WTC11 (cell line): ENCODE data around the gene RAMP3. TPM values are rescaled to one million over a fixed set of nuclear protein-coding genes. Genes with fewer than 3 reads are reported as not detected.

Source experiments
- ATAC-seq: fragments of 200-7000 bp; cut with Tn5 transposase; 2 replicates; pipeline ENCODE4 v1.10.0; 2021; ENCODE audit warnings: mild to moderate bottlenecking, moderate library complexity
- CTCF ChIA-PET: fragments of 300-600 bp; sonication (Branson Sonifier 250); formaldehyde crosslinking; loops from one replicate; lab custom pipeline; 2021; ENCODE audit warnings: antibody characterized with exemption; lab: Charles Lee
- POLR2A ChIA-PET: fragments of 350-600 bp; sonication (Branson Sonifier 250); formaldehyde crosslinking; loops from one replicate; lab custom pipeline; 2021; ENCODE audit warnings: antibody characterized with exemption; lab: Charles Lee
- DNase-seq: peaks from one replicate; pipeline ENCODE4 v3.0.0; 2021; ENCODE audit warnings: low spot score
- H3K27ac Mint-ChIP-seq: 2 replicates; pipeline ENCODE4 v1.8.0; 2021; ENCODE audit warnings: mixed read lengths
- H3K27me3 Mint-ChIP-seq: 2 replicates; pipeline ENCODE4 v1.8.0; 2021; ENCODE audit warnings: low read depth, mild to moderate bottlenecking, moderate library complexity, mixed read lengths
- H3K36me3 Mint-ChIP-seq: 2 replicates; pipeline ENCODE4 v1.8.0; 2021; ENCODE audit warnings: mixed read lengths
- H3K4me1 Mint-ChIP-seq: 2 replicates; pipeline ENCODE4 v1.8.0; 2022; ENCODE audit warnings: mixed read lengths
- H3K4me3 Mint-ChIP-seq: 2 replicates; pipeline ENCODE4 v1.8.0; 2021; ENCODE audit warnings: mild to moderate bottlenecking, moderate library complexity, mixed read lengths
- H3K9me3 Mint-ChIP-seq: 2 replicates; pipeline ENCODE4 v1.8.0; 2021; ENCODE audit warnings: mixed read lengths
- AR ChIP-seq: fragments of 250-450 bp; sonication (Bioruptor Pico); IDR thresholded peaks from 2 replicates; pipeline ENCODE4 v1.9.0; 2021; ENCODE audit warnings: mild to moderate bottlenecking
- ATF2 ChIP-seq: sonication (generic); formaldehyde crosslinking; IDR thresholded peaks from 2 replicates; pipeline ENCODE4 v1.8.1; 2022; ENCODE audit warnings: low read depth, missing genetic modification reagents, borderline replicate concordance
- CTCF ChIP-seq: fragments of 200-600 bp; IDR thresholded peaks from 2 replicates; pipeline ENCODE4 v1.8.0; 2022; ENCODE audit warnings: antibody characterized with exemption
- ETV6 ChIP-seq: sonication (generic); formaldehyde crosslinking; IDR thresholded peaks from 2 replicates; pipeline ENCODE4 v1.8.1; 2022; ENCODE audit warnings: mild to moderate bottlenecking, missing genetic modification reagents
- FOXJ3 ChIP-seq: sonication (generic); formaldehyde crosslinking; IDR thresholded peaks from 2 replicates; pipeline ENCODE4 v1.9.0; 2021; ENCODE audit warnings: missing genetic modification reagents, mild to moderate bottlenecking, borderline replicate concordance
- GABPB1 ChIP-seq: sonication (generic); formaldehyde crosslinking; IDR thresholded peaks from 2 replicates; pipeline ENCODE4 v1.8.1; 2023; ENCODE audit warnings: mild to moderate bottlenecking, missing genetic modification reagents
- GRHL2 ChIP-seq: fragments of 250-450 bp; sonication (Bioruptor Pico); IDR thresholded peaks from 2 replicates; pipeline ENCODE4 v1.8.0; 2022; ENCODE audit warnings: mild to moderate bottlenecking, moderate library complexity; ENCODE audit not compliant: insufficient replicate concordance, severe bottlenecking
- MYBL2 ChIP-seq: sonication (generic); formaldehyde crosslinking; IDR thresholded peaks from 2 replicates; pipeline ENCODE4 v1.8.1; 2023; ENCODE audit warnings: mild to moderate bottlenecking, moderate library complexity, missing genetic modification reagents
- NFATC4 ChIP-seq: fragments of 250-450 bp; sonication (Bioruptor Pico); IDR thresholded peaks from 2 replicates; pipeline ENCODE4 v1.9.0; 2021; ENCODE audit warnings: mild to moderate bottlenecking
- NR1H2 ChIP-seq: sonication (generic); formaldehyde crosslinking; IDR thresholded peaks from 2 replicates; pipeline ENCODE4 v1.9.0; 2021; ENCODE audit warnings: mild to moderate bottlenecking, moderate library complexity, missing genetic modification reagents
- SMAD3 ChIP-seq: sonication (generic); formaldehyde crosslinking; IDR thresholded peaks from 2 replicates; pipeline ENCODE4 v1.8.0; 2022; ENCODE audit warnings: missing genetic modification reagents, mild to moderate bottlenecking, borderline replicate concordance
- TEAD1 ChIP-seq: sonication (generic); formaldehyde crosslinking; IDR thresholded peaks from 2 replicates; pipeline ENCODE4 v1.8.0; 2022; ENCODE audit warnings: mild to moderate bottlenecking, missing genetic modification reagents
- ZNF232 ChIP-seq: sonication (generic); formaldehyde crosslinking; IDR thresholded peaks from 2 replicates; pipeline ENCODE4 v1.8.0; 2022; ENCODE audit warnings: mild to moderate bottlenecking, missing genetic modification reagents
- ZNF396 ChIP-seq: fragments of 250-450 bp; sonication (Bioruptor Pico); IDR thresholded peaks from 2 replicates; pipeline ENCODE4 v1.8.0; 2021; ENCODE audit warnings: mild to moderate bottlenecking, moderate library complexity, borderline replicate concordance
- ZNF423 ChIP-seq: fragments of 250-450 bp; sonication (Bioruptor Pico); IDR thresholded peaks from 2 replicates; pipeline ENCODE4 v2.1.2; 2022; ENCODE audit warnings: mild to moderate bottlenecking, moderate library complexity
- ZNF425 ChIP-seq: fragments of 250-450 bp; sonication (Bioruptor Pico); conservative IDR thresholded peaks from 2 replicates; pipeline ENCODE4 v1.9.0; 2021; ENCODE audit warnings: mild to moderate bottlenecking
- total RNA-seq: library from RNA; stranded (reverse); gene quantifications from 3 replicates; pipeline ENCODE4 v1.2.3, GENCODE V29; 2021
- TF ChIP-seq, protein P1 (sequence below): sonication (generic); formaldehyde crosslinking; IDR thresholded peaks from 2 replicates; pipeline ENCODE4 v1.8.1; 2022; ENCODE audit warnings: mild to moderate bottlenecking, missing genetic modification reagents, moderate library complexity, borderline replicate concordance
- TF ChIP-seq, protein P2 (sequence below): sonication (generic); formaldehyde crosslinking; IDR thresholded peaks from 2 replicates; pipeline ENCODE4 v1.8.1; 2023; ENCODE audit warnings: mild to moderate bottlenecking, moderate library complexity, missing genetic modification reagents
- TF ChIP-seq, protein P3 (sequence below): sonication (generic); formaldehyde crosslinking; IDR thresholded peaks from 2 replicates; pipeline ENCODE4 v1.8.0; 2023; ENCODE audit warnings: mild to moderate bottlenecking, missing genetic modification reagents
- TF ChIP-seq, protein P4 (sequence below): sonication (generic); formaldehyde crosslinking; IDR thresholded peaks from 2 replicates; pipeline ENCODE4 v1.8.0; 2022; ENCODE audit warnings: mild to moderate bottlenecking, missing genetic modification reagents

The RAMP3 gene
- total RNA-seq, 1 experiment from 2014 or later: 0.85 TPM

DNA sequence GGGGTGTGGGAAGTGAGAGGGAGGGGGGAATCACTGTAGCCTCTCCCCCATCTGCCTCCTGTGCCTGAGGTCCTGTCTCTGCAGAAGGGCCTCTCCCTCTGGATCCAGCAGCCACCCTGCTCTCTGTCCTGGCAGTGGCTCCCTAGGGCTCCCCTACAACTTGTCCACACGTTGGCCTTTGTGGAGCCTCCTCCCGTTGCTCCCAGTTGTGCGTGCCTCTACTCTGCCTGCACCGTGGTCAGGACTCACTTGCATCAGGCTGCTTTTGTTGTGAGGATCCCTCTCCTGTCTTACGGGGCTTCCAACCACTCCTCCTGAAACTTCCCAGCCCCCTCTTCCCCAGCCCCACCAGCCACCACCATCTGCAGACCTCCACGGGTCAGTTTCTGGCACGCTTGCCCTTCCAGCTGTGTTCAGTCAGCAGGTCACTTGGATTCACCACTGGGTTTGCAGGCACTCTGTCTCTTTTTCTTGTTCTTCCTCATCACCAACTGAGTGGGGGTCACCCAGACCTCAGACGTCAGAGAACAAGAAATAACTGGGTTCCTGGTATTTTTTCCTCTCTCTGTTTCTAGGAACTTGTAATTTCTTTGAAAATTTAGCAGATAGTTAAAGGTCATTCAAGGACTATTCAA is 62.3 kb downstream of the RAMP3 start (continued):
- TF ChIP-seq CTCF (no peak), NFATC4 (CRISPR knock-in tag) (no peak), ZNF423 (no peak), NR1H2 (CRISPR knock-in tag) (no peak), ETV6 (CRISPR knock-in tag) (no peak), ZNF396 (CRISPR knock-in tag) (no peak), AR (CRISPR knock-in tag) (no peak), ATF2 (no peak), MYBL2 (no peak), TEAD1 (no peak), SMAD3 (CRISPR knock-in tag) (no peak)
- TF ChIP-seq, protein P1, sequence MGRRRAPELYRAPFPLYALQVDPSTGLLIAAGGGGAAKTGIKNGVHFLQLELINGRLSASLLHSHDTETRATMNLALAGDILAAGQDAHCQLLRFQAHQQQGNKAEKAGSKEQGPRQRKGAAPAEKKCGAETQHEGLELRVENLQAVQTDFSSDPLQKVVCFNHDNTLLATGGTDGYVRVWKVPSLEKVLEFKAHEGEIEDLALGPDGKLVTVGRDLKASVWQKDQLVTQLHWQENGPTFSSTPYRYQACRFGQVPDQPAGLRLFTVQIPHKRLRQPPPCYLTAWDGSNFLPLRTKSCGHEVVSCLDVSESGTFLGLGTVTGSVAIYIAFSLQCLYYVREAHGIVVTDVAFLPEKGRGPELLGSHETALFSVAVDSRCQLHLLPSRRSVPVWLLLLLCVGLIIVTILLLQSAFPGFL (CRISPR knock-in tag): no peak
- TF ChIP-seq, protein P2, sequence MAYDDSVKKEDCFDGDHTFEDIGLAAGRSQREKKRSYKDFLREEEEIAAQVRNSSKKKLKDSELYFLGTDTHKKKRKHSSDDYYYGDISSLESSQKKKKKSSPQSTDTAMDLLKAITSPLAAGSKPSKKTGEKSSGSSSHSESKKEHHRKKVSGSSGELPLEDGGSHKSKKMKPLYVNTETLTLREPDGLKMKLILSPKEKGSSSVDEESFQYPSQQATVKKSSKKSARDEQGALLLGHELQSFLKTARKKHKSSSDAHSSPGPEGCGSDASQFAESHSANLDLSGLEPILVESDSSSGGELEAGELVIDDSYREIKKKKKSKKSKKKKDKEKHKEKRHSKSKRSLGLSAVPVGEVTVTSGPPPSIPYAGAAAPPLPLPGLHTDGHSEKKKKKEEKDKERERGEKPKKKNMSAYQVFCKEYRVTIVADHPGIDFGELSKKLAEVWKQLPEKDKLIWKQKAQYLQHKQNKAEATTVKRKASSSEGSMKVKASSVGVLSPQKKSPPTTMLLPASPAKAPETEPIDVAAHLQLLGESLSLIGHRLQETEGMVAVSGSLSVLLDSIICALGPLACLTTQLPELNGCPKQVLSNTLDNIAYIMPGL (CRISPR knock-in tag): no peak

GRCh38 chr7:45220846-45221618 is 63.4 kb downstream of the RAMP3 start:
- Mint-ChIP-seq H3K27ac (no peak overlapping the region), H3K36me3 (no peaks in the 10 kb centered on the region), H3K9me3 (no peaks in the 10 kb centered on the region), H3K4me3 (no peak overlapping the region), H3K27me3 (no peaks in the 10 kb centered on the region; the same call in 1 of the 2 replicates), H3K4me1 (peaks cover 18% of the 10 kb centered on the region)
- CTCF ChIA-PET: no interaction called here
- ATAC-seq (no peak), DNase-seq (no peak)
- POLR2A ChIA-PET: no interaction called here
- no peak for TF ChIP-seq ZNF232
- no peak for TF ChIP-seq ZNF425 (CRISPR knock-in tag)
- TF ChIP-seq, protein P3, sequence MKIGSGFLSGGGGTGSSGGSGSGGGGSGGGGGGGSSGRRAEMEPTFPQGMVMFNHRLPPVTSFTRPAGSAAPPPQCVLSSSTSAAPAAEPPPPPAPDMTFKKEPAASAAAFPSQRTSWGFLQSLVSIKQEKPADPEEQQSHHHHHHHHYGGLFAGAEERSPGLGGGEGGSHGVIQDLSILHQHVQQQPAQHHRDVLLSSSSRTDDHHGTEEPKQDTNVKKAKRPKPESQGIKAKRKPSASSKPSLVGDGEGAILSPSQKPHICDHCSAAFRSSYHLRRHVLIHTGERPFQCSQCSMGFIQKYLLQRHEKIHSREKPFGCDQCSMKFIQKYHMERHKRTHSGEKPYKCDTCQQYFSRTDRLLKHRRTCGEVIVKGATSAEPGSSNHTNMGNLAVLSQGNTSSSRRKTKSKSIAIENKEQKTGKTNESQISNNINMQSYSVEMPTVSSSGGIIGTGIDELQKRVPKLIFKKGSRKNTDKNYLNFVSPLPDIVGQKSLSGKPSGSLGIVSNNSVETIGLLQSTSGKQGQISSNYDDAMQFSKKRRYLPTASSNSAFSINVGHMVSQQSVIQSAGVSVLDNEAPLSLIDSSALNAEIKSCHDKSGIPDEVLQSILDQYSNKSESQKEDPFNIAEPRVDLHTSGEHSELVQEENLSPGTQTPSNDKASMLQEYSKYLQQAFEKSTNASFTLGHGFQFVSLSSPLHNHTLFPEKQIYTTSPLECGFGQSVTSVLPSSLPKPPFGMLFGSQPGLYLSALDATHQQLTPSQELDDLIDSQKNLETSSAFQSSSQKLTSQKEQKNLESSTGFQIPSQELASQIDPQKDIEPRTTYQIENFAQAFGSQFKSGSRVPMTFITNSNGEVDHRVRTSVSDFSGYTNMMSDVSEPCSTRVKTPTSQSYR (CRISPR knock-in tag): no peak
- no peak for TF ChIP-seq GABPB1
- TF ChIP-seq GRHL2: no peak
- TF ChIP-seq, protein P4, sequence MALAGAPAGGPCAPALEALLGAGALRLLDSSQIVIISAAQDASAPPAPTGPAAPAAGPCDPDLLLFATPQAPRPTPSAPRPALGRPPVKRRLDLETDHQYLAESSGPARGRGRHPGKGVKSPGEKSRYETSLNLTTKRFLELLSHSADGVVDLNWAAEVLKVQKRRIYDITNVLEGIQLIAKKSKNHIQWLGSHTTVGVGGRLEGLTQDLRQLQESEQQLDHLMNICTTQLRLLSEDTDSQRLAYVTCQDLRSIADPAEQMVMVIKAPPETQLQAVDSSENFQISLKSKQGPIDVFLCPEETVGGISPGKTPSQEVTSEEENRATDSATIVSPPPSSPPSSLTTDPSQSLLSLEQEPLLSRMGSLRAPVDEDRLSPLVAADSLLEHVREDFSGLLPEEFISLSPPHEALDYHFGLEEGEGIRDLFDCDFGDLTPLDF: no peak
- TF ChIP-seq FOXJ3 (CRISPR knock-in tag): no peak
